CD4-positive, alpha-beta T cell treated with Interleukin-12 subunit alpha and Interleukin-12 subunit beta, for 1 hour (primary cell): ENCODE results near the gene CDK5RAP1.
A peak's percentile ranks its signal among the peaks of the same experiment; 100 is the strongest.
"Not testable (repeated sequence)": the region's sequence is repeated elsewhere in the genome, so short reads cannot be mapped to it uniquely, and the experiment has no call there.

Source experiments
- DNase-seq: peaks from one replicate; pipeline ENCODE4 v3.0.0-alpha.2; 2020

The CDK5RAP1 gene

DNA sequence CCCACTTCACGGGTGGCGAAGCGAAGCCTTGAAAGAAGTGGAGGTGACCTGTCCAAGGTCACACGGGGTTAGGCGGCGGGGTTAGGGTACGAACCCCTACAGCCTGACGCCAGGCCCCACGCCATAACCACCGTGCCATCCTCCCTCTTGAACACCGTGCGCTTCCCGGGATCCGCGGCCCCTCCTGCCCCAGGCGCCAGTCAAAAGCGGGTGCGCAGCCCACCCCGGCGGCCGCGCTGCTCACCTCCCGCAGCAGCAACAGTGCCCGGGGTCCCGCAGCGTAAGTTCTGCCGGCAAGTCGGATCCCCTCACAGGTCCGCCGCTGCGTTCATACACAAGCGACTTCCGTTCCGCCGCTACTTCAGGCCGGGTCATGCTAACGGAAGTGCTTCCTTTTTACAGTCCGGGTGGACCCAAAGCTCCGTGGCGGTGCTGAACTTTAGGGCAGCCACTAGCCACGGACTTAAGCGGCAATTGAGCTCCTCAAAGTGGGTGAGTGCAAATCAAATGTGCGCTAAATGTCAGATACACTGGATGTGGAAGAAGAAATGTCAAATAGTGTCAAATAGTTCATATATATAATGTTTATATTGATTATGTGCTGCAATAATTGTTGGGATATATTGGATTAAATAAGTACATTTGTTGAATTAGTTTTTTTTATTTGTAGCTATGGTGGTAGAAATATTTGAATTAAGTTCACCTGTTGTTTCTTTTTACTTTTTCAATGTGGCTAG is at the start of gene CDK5RAP1:
Gene CDK5RAP1 (minus strand): TSS at position 336 of the 737 bp plus-strand sequence. CDS start 4,455 bp downstream, outside the sequence.
- DNase-seq, result peak; percentile 89

DNA sequence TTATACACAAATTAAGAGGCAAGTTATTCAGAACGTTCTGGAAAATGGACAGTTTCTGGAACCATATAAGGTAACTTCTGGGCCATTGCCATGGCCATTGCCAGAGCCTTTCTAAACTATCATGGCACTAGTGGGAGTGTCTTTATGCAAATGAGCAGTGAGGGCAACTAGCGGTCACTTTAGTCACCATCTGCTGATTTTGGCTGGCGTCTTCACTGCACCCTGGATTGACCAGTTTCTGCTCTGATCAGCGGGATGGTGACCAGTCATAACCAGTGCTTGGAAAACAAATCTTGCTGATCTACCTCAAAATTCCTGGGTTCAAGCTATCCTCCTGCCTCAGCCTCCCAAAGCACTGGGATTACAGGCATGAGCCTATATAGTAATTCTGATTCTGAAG is 49.5 kb upstream of the CDK5RAP1 start:
- no peak for DNase-seq

DNA sequence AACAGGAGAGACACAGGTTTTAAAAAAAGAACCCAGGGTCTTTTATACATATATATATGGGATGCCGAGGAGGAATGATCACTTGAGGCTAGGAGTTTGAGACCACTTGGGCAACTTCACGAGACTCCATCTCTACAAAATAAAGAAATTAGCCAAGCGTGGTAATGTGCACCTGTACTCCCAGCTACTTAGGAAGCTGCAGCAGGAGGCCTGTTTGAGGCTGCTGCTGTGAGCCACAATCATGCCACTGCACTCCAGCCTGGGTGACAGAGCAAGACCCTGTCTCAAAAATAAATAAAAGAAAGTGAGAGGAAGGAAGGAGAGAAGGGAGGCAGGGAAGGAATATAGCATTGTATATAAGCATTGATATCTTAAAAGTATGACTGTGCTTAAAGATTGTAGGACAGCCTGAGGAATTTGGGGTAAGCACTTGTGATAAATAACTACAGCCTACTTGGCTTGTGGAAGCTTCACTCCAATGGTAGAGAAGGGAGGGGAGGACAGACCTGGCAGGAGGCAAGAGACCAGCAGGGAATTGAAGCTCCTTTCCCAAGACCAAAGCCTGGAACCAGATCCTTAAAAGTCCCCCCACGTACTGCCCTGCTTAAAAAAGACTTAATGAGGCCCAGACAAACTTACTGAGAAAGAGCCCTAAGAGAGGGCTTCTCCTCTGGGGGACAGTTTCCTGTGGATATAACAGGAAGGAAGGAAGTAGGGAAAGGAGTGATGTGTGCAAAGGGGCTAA is 44.7 kb upstream of the CDK5RAP1 start:
- no peak for DNase-seq

DNA sequence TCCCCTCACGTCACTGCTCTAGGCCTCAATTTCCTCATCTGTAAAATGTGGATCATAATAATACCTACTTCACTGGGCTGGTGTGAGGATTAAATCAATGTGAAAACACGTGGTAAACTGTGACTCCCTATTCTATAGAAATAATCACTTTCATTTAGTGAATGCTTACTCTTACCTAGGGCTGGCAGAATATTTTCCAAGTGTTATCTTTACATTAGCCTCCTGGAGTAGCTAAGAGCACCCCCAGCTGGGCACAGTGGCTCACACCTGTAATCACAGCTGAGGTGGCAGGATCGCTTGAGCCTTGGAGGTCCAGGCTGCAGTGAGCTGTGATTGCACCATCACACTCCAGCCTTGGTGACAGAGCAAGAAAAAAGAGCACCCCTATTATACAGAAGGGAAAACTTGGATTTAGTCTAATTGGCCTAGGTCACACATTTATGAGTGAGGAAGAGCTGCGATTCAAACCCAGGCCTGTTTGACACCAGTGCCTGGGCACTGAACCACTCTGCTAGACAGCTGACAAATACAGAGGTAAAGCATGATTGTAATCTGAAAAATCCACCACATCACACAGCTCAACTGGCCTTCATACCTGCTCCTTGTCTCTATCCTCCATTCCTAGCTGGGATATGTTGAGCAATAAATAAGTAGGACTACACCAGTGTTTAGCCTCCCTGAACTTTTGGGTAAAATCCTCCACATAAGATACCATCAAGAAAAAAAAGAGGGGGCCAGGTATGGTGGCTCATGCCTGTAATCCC is 43.7 kb upstream of the CDK5RAP1 start:
- DNase-seq, result peak; percentile 36

DNA sequence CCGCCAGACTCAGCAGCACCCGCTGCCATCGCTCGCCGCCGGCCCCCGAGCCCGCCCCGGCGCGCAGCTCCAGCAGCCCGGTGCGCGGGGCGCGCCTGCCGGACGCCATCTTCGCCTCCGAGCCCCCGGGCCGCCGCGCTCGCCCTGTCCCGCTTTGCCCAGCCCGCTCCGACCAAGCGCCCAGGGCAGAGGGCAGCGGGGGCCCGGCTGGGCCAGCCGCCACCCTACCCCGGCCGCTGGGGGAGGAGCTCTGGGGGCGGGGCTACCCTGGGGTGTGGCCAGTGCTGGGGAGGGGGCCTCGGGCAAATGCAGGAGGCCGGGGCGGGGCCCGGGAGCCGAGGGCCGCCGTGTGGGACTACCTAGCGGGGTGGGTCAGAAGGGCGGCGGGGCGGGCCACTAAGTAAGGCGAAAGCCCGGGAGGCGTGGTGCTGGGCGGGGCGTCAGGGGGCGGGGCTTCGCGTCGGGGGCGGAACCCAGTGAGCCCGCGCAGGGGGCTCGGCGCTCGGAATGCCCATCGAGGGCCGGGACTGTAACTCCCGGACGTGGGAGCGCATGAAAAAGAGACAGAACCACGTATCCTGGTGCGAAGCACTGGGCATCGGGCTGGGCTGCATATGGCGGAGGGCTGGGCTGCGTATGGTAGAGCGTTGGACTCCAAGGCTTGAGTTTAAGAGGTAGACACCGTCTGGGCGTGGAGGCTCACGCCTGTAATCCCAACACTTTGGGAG is 42.4 kb upstream of the CDK5RAP1 start, which contains the start of gene SNTA1:
Gene SNTA1 (minus strand): TSS at position 252 of the 728 bp plus-strand sequence. CDS start 143 bp downstream, at position 109.
- peak; percentile 93 for DNase-seq

GRCh38 chr20:33443006-33443511 is 41.7 kb upstream of the CDK5RAP1 start:
- no peak for DNase-seq

DNA sequence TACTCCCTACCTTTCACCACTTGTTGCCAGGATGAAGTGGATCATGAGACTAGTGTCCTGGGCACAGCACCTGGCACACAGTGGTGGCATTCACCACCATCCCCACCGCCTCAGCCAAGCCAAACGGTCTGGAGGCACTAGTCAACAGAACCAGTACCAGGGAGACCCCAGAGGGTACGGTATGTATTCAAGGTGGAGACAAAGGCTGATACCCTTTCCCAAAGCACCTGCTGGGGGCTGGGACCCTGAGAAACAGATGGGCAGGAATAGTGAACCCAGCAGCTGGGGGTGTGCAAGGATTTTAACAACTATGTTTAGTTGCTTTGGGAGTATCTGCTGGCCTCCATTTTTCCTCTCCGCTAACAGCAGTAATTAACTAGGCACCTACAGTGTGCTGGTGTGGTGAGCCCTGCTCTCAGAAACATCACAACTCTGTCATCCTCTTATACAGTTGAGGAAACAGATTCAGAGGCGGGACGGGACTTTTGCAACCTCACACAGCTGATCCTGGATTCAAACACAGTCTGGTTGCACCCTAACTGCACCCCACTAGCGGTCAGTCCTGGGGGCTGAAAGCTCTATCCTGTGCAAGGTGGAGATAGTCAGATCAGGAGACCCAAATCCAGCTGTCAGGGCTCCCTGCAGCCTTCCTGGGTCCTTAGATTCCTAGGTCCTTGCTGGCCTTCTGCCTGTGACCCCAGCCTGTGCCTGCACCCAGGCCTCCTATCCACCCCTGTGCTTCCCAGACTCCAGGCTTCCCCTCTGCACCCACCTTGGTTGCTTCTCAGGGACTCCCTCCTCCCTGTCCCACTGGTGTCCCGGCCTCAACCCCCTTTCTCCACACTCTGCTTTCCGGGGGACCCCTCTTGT is 41.1 kb upstream of the CDK5RAP1 start:
- no peak for DNase-seq

GRCh38 chr20:33441142-33441955 is 40.0 kb upstream of the CDK5RAP1 start:
- DNase-seq, result no peak

- DNase-seq, result not testable (repeated sequence)
These were observed 39.2 kb upstream of the CDK5RAP1 start for GRCh38 chr20:33440562-33440961.

GRCh38 chr20:33438481-33438880 is 37.2 kb upstream of the CDK5RAP1 start:
- no peak for DNase-seq

- DNase-seq, result no peak
These were observed 36.0 kb upstream of the CDK5RAP1 start for GRCh38 chr20:33437141-33437911.

DNA sequence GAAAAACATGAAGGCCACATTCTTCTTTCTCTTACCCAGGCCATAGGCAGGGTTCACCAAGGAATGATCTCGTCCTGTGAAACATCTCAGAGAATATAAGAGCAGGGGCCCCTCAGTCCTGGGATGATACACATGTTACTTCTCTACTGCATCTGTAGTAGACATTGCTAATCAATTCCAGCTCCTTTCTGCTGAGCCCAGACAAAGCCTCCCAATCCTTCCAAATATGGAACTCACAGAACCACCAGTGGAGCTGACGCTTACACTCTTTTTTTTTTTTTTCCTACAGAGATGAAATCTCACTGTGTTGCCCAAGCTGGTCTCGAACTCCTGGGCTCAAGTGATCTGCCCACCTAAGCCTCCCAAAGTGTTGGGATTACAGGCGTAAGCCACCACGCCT is 33.1 kb upstream of the CDK5RAP1 start:
- no peak for DNase-seq

GRCh38 chr20:33433465-33434234 is 32.3 kb upstream of the CDK5RAP1 start:
- DNase-seq, result no peak

DNA sequence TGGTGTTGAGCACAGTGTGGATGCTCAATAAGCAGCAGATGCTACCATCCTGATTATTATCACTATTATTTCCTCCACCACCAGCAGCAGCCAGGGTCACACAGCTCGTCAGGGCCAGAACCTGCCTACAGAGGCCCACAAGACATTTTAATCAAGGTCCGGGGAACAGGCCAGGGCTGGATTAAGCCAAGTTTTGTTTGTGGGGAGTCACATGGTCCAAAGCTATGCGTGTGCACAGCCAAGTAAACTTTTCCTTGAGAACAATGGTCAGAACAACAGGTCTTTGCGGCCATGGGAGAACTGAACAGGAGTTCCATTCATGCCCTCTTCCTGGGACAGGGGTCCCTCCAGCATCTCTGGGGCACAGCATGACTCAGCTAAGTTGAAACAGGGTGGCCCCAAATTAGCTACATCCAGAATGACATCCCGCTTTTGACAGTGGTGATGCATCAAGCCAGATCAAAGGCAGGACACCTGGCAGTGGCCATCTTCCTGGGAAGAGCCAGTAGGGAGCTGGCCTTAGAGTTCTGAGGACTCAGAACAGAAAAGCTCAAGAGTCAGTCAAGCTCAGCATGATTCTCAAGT is 30.6 kb upstream of the CDK5RAP1 start:
- DNase-seq, result no peak

- DNase-seq, result not testable (repeated sequence)
These were observed 22.6 kb upstream of the CDK5RAP1 start for GRCh38 chr20:33423875-33424274.

DNA sequence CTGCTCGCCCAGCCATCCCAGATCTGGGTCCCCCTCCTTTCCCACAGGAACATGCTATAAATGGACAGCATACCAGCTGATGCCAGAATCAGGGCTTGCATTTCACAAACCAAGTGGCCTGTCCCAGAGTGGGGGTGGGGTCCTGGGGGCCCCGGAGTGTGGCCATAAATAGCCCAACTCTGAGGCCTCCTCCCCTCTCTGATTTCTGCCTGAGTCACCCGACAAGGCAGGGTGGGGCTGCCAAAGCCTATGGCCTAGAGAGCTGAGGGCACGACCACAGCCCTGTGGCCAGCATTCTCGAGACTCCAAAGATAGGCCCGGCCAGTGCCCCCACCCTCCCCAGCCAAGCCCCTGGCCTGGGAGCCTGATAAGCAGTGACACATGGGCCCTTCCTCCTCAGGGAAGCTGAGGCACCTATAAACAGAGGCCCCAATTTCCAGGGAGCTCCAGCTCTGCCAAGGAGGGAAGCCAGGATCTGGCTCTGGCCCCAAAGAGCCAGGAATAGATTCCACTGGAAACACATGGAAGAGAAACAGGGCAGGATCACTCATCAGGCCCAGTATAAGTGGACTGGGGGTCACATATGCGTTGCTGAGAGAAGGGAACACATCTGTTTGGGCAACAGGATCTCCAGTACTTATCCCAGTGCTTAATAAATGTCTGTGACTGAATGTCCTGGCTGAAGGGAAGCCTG is 22.0 kb upstream of the CDK5RAP1 start:
- DNase-seq, result no peak

- DNase-seq, result no peak
These were observed 18.0 kb upstream of the CDK5RAP1 start for GRCh38 chr20:33419140-33419974.
